ENCODE measurements around the gene TMED8.

GRCh38 chr14:77406718-77407117 lies 29.8 kb upstream of the TMED8 start:
- TF ChIP-seq CTCF (IDR thresholded peaks at IDR 0.05) (no peak), POLR2A (IDR thresholded peaks at IDR 0.05) (no peak)
